Stomach (tissue), 9 donors: ENCODE results near the gene CALCOCO2. TPM values are rescaled to one million over a fixed set of nuclear protein-coding genes. Genes with fewer than 3 reads are reported as not detected.
A peak's percentile ranks its signal among the peaks of the same experiment; 100 is the strongest.
"Not testable (repeated sequence)": the region's sequence is repeated elsewhere in the genome, so short reads cannot be mapped to it uniquely, and the experiment has no call there.

Source experiments
- DNase-seq, 2 donors: peaks; one replicate each; pipeline versions ENCODE4 v3.0.0 to v3.0.0-alpha.2; 2013 to 2019
- H3K27ac ChIP-seq, 5 donors: fragments of 200-600 bp in 4 of 5; sonication (generic) in 4 of 5; one replicate each; pipeline ENCODE4 v1.5.1; 2013 to 2019; ENCODE audit warnings: mild to moderate bottlenecking in 1 of 5, moderate library complexity in 1 of 5
- H3K27me3 ChIP-seq, 3 donors: fragments of 200-600 bp; sonication (generic); one replicate each; pipeline ENCODE4 v1.5.1; 2017 to 2019; ENCODE audit warnings: mixed run types in 1 of 3
- H3K36me3 ChIP-seq, 4 donors: fragments of 200-600 bp; sonication (generic); 1 replicate in 3 of 4; 2 replicates in 1 of 4; pipeline ENCODE4 v1.5.1; 2016 to 2019
- H3K4me1 ChIP-seq, 4 donors: fragments of 200-600 bp; sonication (generic); one replicate each; pipeline ENCODE4 v1.5.1; 2016 to 2019
- H3K4me3 ChIP-seq, 4 donors: fragments of 200-600 bp; sonication (generic) in 3 of 4; one replicate each; pipeline ENCODE4 v1.5.1; 2016 to 2019; ENCODE audit warnings: mild to moderate bottlenecking in 1 of 4
- H3K9me3 ChIP-seq, 4 donors: fragments of 200-600 bp; sonication (generic); one replicate each; pipeline ENCODE4 v1.5.1; 2016 to 2019
- EP300 ChIP-seq: sonication (generic); formaldehyde crosslinking; IDR thresholded peaks from one replicate; pipeline ENCODE4 v1.6.1; 2017; ENCODE audit warnings: antibody characterized with exemption
- POLR2A ChIP-seq, 4 donors: fragments of 450-650 bp; IDR thresholded peaks; one replicate each; pipeline ENCODE4 v1.6.1; 2016; ENCODE audit warnings: antibody characterized with exemption in 4 of 4, control low read depth in 2 of 4, mild to moderate bottlenecking in 1 of 4, moderate library complexity in 1 of 4
- POLR2AphosphoS5 ChIP-seq, 3 donors: sonication (generic); formaldehyde crosslinking; IDR thresholded peaks; one replicate each; pipeline ENCODE4 v1.6.1; 2016; ENCODE audit warnings: antibody characterized with exemption in 3 of 3
- WGBS, 5 donors: extraction: QIAGEN DNeasy Blood & Tissue Kit in 3 of 5; methylation state at CpG; one replicate each; pipeline versions ENCODE4 v1.1.5 to v1.1.7; 2013 to 2018; 5-methylcytosine and 5-hydroxymethylcytosine counted together
- intact Hi-C: fragments of 100-400 bp; cut with DNase I; formaldehyde crosslinking; loops from one replicate; pipeline ENCODE4 v1.15.1; 2023; ENCODE audit warnings: low total_unique reads
- polyA plus RNA-seq, 3 donors: library from polyadenylated mRNA; stranded (reverse); fragments of 200-250 nt; gene quantifications; one replicate each; pipeline ENCODE4 v1.2.3, GENCODE V29; 2013
- total RNA-seq, 5 donors: library from RNA; depleted of rRNA; stranded (reverse); fragments of >200 nt; gene quantifications; one replicate each; pipeline versions ENCODE4 v1.1.0 to v1.2.3, GENCODE V29; 2014 to 2016
- TF ChIP-seq, protein P1 (sequence below), 7 experiments: fragments of 450-650 bp in 4 of 7; fragments of 200-600 bp in 3 of 7; sonication (generic) in 3 of 7; IDR thresholded peaks; one replicate each; pipeline ENCODE4 v1.5.1; 2016 to 2019; ENCODE audit warnings: antibody characterized with exemption in 7 of 7, control low read depth in 2 of 7, mild to moderate bottlenecking in 1 of 7
- donor health status: healthy with polysubstance abuse.
- donor health status: Bipolar disorder and iron deficiency.
- donor health status: healthy.

The CALCOCO2 gene
- total and polyA plus RNA-seq, 8 donors, result 43.0 to 109 (median 69.4) TPM

- H3K27ac ChIP-seq, result no peak overlapping the region
- 36 to 45% (median 39%) methylated on average over 13 to 14 of the region's 14 CpGs for WGBS, 5 donors
- peaks cover 0 to 59% (median 0%) of the 10 kb centered on the region in 3 donors for H3K27me3 ChIP-seq
- TF ChIP-seq POLR2AphosphoS5 (IDR thresholded peaks at IDR 0.05), result peak in 1 of 3 donors; percentile 6
- TF ChIP-seq EP300, result no peak
- TF ChIP-seq POLR2A (IDR thresholded peaks at IDR 0.05), result no peak
- TF ChIP-seq, protein P1, sequence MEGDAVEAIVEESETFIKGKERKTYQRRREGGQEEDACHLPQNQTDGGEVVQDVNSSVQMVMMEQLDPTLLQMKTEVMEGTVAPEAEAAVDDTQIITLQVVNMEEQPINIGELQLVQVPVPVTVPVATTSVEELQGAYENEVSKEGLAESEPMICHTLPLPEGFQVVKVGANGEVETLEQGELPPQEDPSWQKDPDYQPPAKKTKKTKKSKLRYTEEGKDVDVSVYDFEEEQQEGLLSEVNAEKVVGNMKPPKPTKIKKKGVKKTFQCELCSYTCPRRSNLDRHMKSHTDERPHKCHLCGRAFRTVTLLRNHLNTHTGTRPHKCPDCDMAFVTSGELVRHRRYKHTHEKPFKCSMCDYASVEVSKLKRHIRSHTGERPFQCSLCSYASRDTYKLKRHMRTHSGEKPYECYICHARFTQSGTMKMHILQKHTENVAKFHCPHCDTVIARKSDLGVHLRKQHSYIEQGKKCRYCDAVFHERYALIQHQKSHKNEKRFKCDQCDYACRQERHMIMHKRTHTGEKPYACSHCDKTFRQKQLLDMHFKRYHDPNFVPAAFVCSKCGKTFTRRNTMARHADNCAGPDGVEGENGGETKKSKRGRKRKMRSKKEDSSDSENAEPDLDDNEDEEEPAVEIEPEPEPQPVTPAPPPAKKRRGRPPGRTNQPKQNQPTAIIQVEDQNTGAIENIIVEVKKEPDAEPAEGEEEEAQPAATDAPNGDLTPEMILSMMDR (IDR thresholded peaks at IDR 0.05), result peak in 5 of 7 experiments; percentile 65 to 85 (median 75)
- peak; percentile 89 to 91 for DNase-seq
- intact Hi-C loops, result loop anchor here (10.0 kb wide), 1 partner anchor 67 kb away; the partner anchor contains the start of genes HOXB13, PRAC1 and PRAC2
- no peaks in the 10 kb centered on the region for H3K9me3 ChIP-seq
- H3K36me3 ChIP-seq, result no peaks in the 10 kb centered on the region
- no peak overlapping the region for H3K4me3 ChIP-seq
- H3K4me1 ChIP-seq, result peaks cover 9 to 28% (median 20%) of the 10 kb centered on the region in 4 donors
Measured at GRCh38 chr17:48791128-48792032, 39.5 kb upstream of the CALCOCO2 start.

DNA sequence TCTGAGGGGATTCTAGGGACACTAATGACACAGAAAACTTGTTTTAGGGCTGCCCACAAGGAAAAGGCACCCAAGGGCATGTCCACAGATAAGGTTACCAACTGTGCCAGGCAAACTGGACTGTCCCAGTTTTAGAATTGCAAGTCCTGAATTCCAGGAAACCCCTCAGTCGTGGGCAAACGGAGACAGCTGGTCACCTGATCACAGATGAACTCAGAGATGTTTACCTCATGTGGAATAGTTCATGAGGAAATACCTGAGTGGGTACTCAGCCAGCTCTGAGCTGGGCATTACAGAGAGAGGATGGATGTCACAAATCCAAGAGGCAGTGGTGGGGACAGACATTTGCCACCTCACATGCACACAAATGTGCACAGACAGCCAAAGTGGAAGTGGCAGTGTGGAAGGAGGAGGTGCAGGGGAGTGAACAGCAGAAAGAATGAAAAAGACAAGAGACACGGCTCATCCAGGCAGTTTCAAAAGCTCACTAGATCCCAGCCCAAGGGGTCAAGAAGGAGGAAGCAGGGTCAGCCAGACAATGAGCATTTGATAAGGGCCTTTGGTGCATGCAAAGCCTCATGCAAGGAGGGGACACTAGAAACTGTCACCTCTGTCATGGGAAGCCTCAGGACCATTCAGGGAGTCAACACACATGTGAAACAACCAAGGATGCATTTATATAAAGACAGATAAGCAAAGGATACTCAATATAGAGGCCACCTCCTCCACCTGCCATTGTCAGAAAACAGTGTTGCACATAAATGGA is 38.6 kb upstream of the CALCOCO2 start:
- H3K27ac ChIP-seq, result no peak overlapping the region
- WGBS, 5 donors, result 36 to 43% (median 39%) methylated on average over 3 of the region's 3 CpGs
- peaks cover 9 to 31% (median 20%) of the 10 kb centered on the region in 4 donors for H3K4me1 ChIP-seq

DNA sequence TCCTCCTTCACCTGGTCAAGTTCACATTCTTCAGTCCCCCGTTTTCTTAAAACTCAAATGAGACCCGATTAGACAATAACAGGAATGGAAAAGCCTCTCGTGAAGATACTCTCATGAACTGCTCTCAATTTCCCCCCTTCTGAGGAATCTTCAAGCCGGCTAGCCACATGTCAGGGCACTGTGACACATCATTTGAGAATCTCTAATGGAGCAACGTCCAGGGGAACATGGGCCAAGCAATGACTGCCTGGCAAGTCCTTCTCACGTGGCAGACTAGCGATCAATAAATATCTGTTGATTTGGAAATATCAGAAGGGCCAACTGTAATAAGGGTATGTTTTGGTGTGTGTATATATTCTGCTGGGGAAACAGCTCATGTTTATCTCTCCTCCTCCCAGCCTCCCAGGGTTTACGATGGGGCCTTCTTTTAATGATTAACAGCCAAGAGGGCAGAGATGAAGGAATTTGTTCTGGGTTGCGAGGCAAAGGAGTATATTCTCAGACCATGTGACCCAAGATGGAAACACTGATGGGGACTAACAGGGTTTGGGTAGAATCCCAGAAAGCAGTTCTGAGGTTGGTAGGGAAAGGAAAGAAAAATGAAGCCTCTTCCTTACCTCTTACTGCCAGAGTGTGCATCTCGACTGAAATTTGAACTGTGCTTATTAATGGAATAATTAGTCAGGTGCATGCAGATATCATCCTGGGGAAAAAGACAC is 35.2 kb upstream of the CALCOCO2 start:
- WGBS, 5 donors, result 36 to 51% (median 41%) methylated on average over 10 of the region's 10 CpGs
- TF ChIP-seq POLR2A (IDR thresholded peaks at IDR 0.05) (no peak), POLR2AphosphoS5 (IDR thresholded peaks at IDR 0.05) (peak in 1 of 3 donors; percentile 25)
- peak in 1 of 2 donors; percentile 64 for DNase-seq
- H3K27ac ChIP-seq, result no peak overlapping the region
- peaks cover 9 to 36% (median 19%) of the 10 kb centered on the region in 4 donors for H3K4me1 ChIP-seq
- no peak overlapping the region for H3K4me3 ChIP-seq
- H3K9me3 ChIP-seq, result no peaks in the 10 kb centered on the region
- peaks cover 0 to 40% (median 0%) of the 10 kb centered on the region in 3 donors for H3K27me3 ChIP-seq
- H3K36me3 ChIP-seq, result no peaks in the 10 kb centered on the region
- intact Hi-C loops, result loop anchor here (10.0 kb wide), 1 partner anchor 71 kb away; the partner anchor contains the start of genes HOXB13, PRAC1 and PRAC2

More for the DNA sequence above, 38.6 kb upstream of the CALCOCO2 start:
- Histone ChIP-seq H3K27me3 (peaks cover 0 to 51% (median 0%) of the 10 kb centered on the region in 3 donors), H3K4me3 (no peak overlapping the region), H3K9me3 (no peaks in the 10 kb centered on the region), H3K36me3 (no peaks in the 10 kb centered on the region)
- TF ChIP-seq, protein P1 (IDR thresholded peaks at IDR 0.05), result no peak
- TF ChIP-seq EP300 (no peak), POLR2A (IDR thresholded peaks at IDR 0.05) (no peak), POLR2AphosphoS5 (IDR thresholded peaks at IDR 0.05) (no peak)
- intact Hi-C loops, result loop anchor here (10.0 kb wide), 1 partner anchor 67 kb away; the partner anchor contains the start of genes HOXB13, PRAC1 and PRAC2
- no peak for DNase-seq

- H3K27ac ChIP-seq, H3K9me3 ChIP-seq, DNase-seq, H3K36me3 ChIP-seq, H3K4me3 ChIP-seq: not testable (repeated sequence)
- WGBS, 5 donors, result 45 to 67% (median 48%) methylated on average over 6 of the region's 6 CpGs
- peaks cover 0 to 38% (median 0%) of the 10 kb centered on the region in 3 donors for H3K27me3 ChIP-seq
- intact Hi-C loops, result loop anchor here (10.0 kb wide), 1 partner anchor 71 kb away; the partner anchor contains the start of genes HOXB13, PRAC1 and PRAC2
- peaks cover 9 to 36% (median 19%) of the 10 kb centered on the region in 4 donors for H3K4me1 ChIP-seq
Measured at GRCh38 chr17:48796163-48796522, 34.7 kb upstream of the CALCOCO2 start.
